ENCODE measurements around the gene DNAH11.
"Not testable (repeated sequence)": the region's sequence is repeated elsewhere in the genome, so short reads cannot be mapped to it uniquely, and the experiment has no call there.

The DNAH11 gene

DNA sequence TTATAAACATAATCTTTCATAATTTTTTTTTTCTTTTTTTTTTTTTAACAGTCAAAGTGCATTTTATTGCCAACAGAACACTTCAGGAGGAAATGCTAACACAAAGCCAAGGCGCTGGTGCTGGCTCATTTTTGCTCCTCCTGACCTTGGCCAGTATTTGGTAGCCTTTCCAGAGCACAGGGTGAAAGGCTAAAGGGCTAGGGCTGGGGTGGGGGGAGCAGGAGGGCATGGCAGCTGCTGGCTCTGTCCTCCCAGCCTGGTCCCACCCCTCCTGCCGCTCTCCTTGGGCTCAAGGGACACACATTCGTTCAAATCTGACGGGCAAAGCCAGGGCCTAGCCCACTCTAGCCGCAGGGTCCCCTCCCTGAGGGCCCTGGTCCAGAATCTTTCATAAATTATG is 148.3 kb downstream of the DNAH11 start:
- H3K27ac Mint-ChIP-seq; H3K27me3 Mint-ChIP-seq; H3K36me3 Mint-ChIP-seq (ENCODE audit: low read depth); H3K4me3 Mint-ChIP-seq; ATAC-seq; H3K9me3 Mint-ChIP-seq; DNase-seq; H3K4me1 Mint-ChIP-seq: not testable (repeated sequence)

DNA sequence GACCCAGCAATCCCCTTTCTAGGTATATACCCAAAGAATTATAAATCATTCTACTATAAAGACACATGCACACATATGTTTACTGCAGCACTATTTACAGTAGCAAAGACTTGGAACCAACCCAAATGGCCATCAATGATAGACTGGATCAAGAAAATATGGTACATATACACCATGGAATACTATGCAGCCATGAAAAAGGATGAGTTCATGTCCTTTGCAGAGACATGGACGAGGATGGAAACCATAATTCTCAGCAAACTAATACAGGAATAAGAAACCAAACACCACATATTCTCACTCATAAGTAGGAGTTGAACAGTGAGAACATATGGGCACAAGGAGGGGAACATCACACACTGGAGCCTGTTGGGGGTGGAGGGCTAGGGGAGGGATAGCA is 157.7 kb downstream of the DNAH11 start:
- not testable (repeated sequence) for H3K27me3 Mint-ChIP-seq; H3K4me1 Mint-ChIP-seq; DNase-seq; H3K36me3 Mint-ChIP-seq (ENCODE audit: low read depth); H3K4me3 Mint-ChIP-seq; H3K27ac Mint-ChIP-seq; ATAC-seq; H3K9me3 Mint-ChIP-seq

DNA sequence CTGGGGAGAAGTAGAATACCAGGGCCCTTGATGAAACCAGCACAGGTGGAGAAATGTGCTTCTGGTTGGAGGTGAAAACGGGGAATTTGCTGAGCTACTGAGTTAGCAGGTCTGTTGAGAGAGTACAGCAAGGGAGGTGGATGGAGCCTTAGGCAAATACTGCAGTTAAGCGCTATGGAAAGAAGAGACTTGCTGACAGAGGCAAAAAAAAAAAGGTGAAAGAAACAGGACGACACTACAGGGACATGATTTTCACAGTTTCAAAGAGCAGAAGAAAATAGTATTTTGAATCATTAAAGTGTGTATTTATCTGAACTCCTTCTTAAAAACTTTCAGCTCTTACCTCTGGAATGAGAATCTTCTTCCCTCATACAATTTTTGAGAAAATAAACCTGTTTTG is 159.5 kb downstream of the DNAH11 start:
- no peak for ATAC-seq

GRCh38 chr7:21704359-21704758 is 161.5 kb downstream of the DNAH11 start:
- no peaks in the 10 kb centered on the region for H3K4me1 Mint-ChIP-seq
- H3K4me3 Mint-ChIP-seq = no peak overlapping the region

More for the DNA sequence above, 159.5 kb downstream of the DNAH11 start:
- H3K4me3 Mint-ChIP-seq = no peak overlapping the region
- H3K27me3 Mint-ChIP-seq = peaks cover 4% of the 10 kb centered on the region
- no peaks in the 10 kb centered on the region for H3K4me1 Mint-ChIP-seq
- no peaks in the 10 kb centered on the region for H3K36me3 Mint-ChIP-seq (ENCODE audit: low read depth)
- no peak overlapping the region for H3K27ac Mint-ChIP-seq
- no peak for DNase-seq
- H3K9me3 Mint-ChIP-seq = no peaks in the 10 kb centered on the region

DNA sequence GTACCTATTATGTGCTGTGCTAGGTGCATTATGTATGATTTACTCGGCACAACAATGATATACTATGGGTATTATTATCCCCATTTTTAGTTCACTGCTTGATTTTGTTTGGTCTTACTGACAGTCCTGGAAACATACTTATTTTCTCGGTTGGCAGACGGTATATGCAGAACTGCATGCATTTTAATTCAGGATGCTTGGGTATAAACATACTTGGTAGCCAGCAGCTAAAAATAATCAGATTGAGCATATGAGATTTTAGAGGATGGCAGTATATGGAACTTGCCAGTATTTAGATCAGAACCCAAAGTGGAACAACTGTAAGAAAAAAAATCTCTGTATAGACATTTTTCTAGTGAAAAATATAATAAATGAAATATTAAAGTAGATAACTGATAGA is 163.3 kb downstream of the DNAH11 start:
- no peaks in the 10 kb centered on the region for H3K9me3 Mint-ChIP-seq
- H3K27me3 Mint-ChIP-seq = peaks cover 3% of the 10 kb centered on the region
- no peaks in the 10 kb centered on the region for H3K36me3 Mint-ChIP-seq (ENCODE audit: low read depth)
- no peak for ATAC-seq
- H3K4me3 Mint-ChIP-seq = no peak overlapping the region
- no peaks in the 10 kb centered on the region for H3K4me1 Mint-ChIP-seq
- H3K27ac Mint-ChIP-seq = no peak overlapping the region
- no peak for DNase-seq

More at GRCh38 chr7:21704359-21704758, 161.5 kb downstream of the DNAH11 start:
- no peak for DNase-seq
- no peak overlapping the region for H3K27ac Mint-ChIP-seq
- no peaks in the 10 kb centered on the region for H3K36me3 Mint-ChIP-seq (ENCODE audit: low read depth)
- peaks cover 7% of the 10 kb centered on the region for H3K27me3 Mint-ChIP-seq
- no peak for ATAC-seq
- H3K9me3 Mint-ChIP-seq = no peaks in the 10 kb centered on the region

- no peak overlapping the region for H3K27ac Mint-ChIP-seq
- H3K36me3 Mint-ChIP-seq (ENCODE audit: low read depth) = no peaks in the 10 kb centered on the region
- H3K27me3 Mint-ChIP-seq = peaks cover 3% of the 10 kb centered on the region
- ATAC-seq (no peak), DNase-seq (no peak)
- no peak overlapping the region for H3K4me3 Mint-ChIP-seq
- no peaks in the 10 kb centered on the region for H3K4me1 Mint-ChIP-seq
- no peaks in the 10 kb centered on the region for H3K9me3 Mint-ChIP-seq
These were observed 164.7 kb downstream of the DNAH11 start for GRCh38 chr7:21707566-21707965.

DNA sequence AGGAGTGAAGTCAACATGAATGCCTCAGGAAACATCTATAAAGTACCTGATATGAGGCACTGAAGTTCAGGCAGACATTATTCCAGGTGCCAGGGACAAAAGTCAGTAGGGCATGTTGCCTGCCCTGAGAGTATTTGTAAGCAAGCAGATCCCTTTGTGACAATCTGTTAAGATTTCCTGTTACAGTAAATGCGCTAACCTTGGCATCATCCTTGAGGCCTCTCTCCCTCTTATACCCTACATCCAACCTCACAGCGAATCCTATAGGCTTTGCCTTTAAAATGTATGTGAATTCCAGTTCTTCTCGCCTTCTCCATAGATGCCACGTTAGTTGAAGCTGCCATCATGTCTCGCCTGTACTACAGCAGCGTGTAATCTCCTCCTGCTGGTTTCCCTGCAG is 165.3 kb downstream of the DNAH11 start:
- no peak for ATAC-seq
- Mint-ChIP-seq H3K9me3 (no peaks in the 10 kb centered on the region), H3K4me3 (no peak overlapping the region), H3K27ac (no peak overlapping the region), H3K36me3 (ENCODE audit: low read depth) (no peaks in the 10 kb centered on the region), H3K27me3 (peaks cover 4% of the 10 kb centered on the region), H3K4me1 (no peaks in the 10 kb centered on the region)
- no peak for DNase-seq

DNA sequence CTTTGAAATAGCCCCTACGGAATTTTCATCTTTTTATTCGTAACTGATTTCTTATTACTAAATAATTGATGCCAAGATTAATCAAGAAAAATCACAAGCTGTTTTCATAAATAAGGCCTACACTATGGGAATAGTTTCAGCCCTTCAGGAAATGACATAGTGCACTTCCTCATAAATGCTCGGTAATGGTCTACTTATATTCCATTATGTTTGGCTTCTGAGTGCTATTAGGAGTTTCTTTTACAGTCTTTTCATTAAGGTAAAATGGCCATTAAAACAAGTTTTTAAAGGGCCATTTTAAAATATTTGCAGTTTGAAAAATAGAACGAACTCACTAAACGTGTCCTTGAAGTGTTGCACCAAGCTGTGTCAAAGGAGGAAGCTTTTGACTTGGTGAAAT is 174.5 kb downstream of the DNAH11 start:
- ATAC-seq (no peak), DNase-seq (no peak)
- Mint-ChIP-seq H3K4me3 (no peak overlapping the region), H3K9me3 (no peaks in the 10 kb centered on the region), H3K27ac (no peak overlapping the region), H3K27me3 (peaks cover 5% of the 10 kb centered on the region), H3K4me1 (no peaks in the 10 kb centered on the region), H3K36me3 (ENCODE audit: low read depth) (no peaks in the 10 kb centered on the region)

- DNase-seq = no peak
- Mint-ChIP-seq H3K27ac (no peak overlapping the region), H3K36me3 (ENCODE audit: low read depth) (no peaks in the 10 kb centered on the region), H3K27me3 (peaks cover 2% of the 10 kb centered on the region), H3K9me3 (no peaks in the 10 kb centered on the region), H3K4me3 (no peak overlapping the region), H3K4me1 (no peaks in the 10 kb centered on the region)
- no peak for ATAC-seq
These were observed 175.6 kb downstream of the DNAH11 start for GRCh38 chr7:21718391-21718790.

DNA sequence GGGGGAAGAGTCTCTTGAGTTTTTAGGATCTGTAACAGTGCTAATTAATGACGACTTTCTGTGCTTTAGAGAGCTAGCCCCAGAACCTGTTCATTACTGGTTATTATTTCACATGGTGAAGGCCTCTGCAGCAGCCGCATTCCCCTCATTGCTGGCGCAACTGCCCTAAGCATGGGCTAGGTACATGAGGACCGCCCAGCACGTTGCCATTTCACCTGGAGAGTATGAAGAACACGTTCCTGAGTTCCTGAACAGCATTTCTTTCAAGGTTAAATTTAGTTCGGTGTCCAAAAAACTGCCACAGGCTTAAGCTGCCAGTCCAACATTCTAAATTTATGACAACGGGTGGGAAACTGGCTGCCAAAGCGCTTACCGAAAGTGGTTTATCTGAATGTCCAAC is 177.0 kb downstream of the DNAH11 start:
- Mint-ChIP-seq H3K4me3 (no peak overlapping the region), H3K27me3 (no peaks in the 10 kb centered on the region), H3K9me3 (no peaks in the 10 kb centered on the region), H3K4me1 (no peaks in the 10 kb centered on the region), H3K27ac (no peak overlapping the region), H3K36me3 (ENCODE audit: low read depth) (no peaks in the 10 kb centered on the region)
- ATAC-seq (no peak), DNase-seq (no peak)

DNA sequence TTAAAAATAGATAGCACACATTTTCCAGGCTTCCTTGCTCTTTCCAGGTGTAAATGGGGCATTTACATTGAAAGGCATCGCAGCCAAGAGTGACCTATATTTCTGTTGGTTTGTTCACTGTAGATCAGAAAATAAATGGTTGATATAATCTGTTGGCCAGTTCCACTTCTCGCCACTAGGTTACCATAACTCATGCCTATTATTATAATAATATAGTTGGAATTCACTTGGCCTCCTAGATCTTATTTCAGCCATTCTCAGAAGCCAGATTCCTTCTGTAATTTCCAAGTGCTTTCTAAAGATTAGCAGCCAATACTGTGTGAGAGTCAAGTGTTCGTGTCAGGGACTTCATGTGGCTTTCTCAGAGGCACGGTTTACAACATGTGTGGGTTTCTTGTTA is 179.5 kb downstream of the DNAH11 start:
- no peaks in the 10 kb centered on the region for H3K9me3 Mint-ChIP-seq
- no peaks in the 10 kb centered on the region for H3K4me1 Mint-ChIP-seq

GRCh38 chr7:21724562-21724961 is 181.7 kb downstream of the DNAH11 start:
- H3K36me3 Mint-ChIP-seq (ENCODE audit: low read depth) = no peaks in the 10 kb centered on the region
- no peaks in the 10 kb centered on the region for H3K4me1 Mint-ChIP-seq
- no peaks in the 10 kb centered on the region for H3K27me3 Mint-ChIP-seq
- H3K4me3 Mint-ChIP-seq = no peak overlapping the region
- DNase-seq (no peak), ATAC-seq (no peak)
- no peak overlapping the region for H3K27ac Mint-ChIP-seq
- H3K9me3 Mint-ChIP-seq = no peaks in the 10 kb centered on the region

More for the DNA sequence above, 179.5 kb downstream of the DNAH11 start:
- ATAC-seq (no peak), DNase-seq (no peak)
- Mint-ChIP-seq H3K27ac (no peak overlapping the region), H3K36me3 (ENCODE audit: low read depth) (no peaks in the 10 kb centered on the region), H3K27me3 (no peaks in the 10 kb centered on the region), H3K4me3 (no peak overlapping the region)

- Mint-ChIP-seq H3K27ac (no peak overlapping the region), H3K4me1 (no peaks in the 10 kb centered on the region), H3K9me3 (no peaks in the 10 kb centered on the region), H3K36me3 (ENCODE audit: low read depth) (no peaks in the 10 kb centered on the region), H3K27me3 (no peaks in the 10 kb centered on the region), H3K4me3 (no peak overlapping the region)
- no peak for ATAC-seq
- DNase-seq = no peak
These were observed 187.6 kb downstream of the DNAH11 start for GRCh38 chr7:21730399-21730798.

GRCh38 chr7:21731977-21732376 is 189.1 kb downstream of the DNAH11 start:
- Mint-ChIP-seq H3K4me3 (no peak overlapping the region), H3K4me1 (no peaks in the 10 kb centered on the region), H3K36me3 (ENCODE audit: low read depth) (no peaks in the 10 kb centered on the region), H3K9me3 (no peaks in the 10 kb centered on the region), H3K27ac (no peak overlapping the region), H3K27me3 (no peaks in the 10 kb centered on the region)
- no peak for DNase-seq
- no peak for ATAC-seq

GRCh38 chr7:21732956-21733355 is 190.1 kb downstream of the DNAH11 start:
- not testable (repeated sequence) for H3K4me3 Mint-ChIP-seq; ATAC-seq; H3K9me3 Mint-ChIP-seq; H3K27me3 Mint-ChIP-seq; H3K27ac Mint-ChIP-seq; DNase-seq; H3K36me3 Mint-ChIP-seq (ENCODE audit: low read depth); H3K4me1 Mint-ChIP-seq

- no peaks in the 10 kb centered on the region for H3K36me3 Mint-ChIP-seq (ENCODE audit: low read depth)
- H3K4me1 Mint-ChIP-seq = no peaks in the 10 kb centered on the region
- no peaks in the 10 kb centered on the region for H3K9me3 Mint-ChIP-seq
- DNase-seq (no peak), ATAC-seq (no peak)
- no peak overlapping the region for H3K4me3 Mint-ChIP-seq
- H3K27ac Mint-ChIP-seq = no peak overlapping the region
- H3K27me3 Mint-ChIP-seq = no peaks in the 10 kb centered on the region
These were observed 191.0 kb downstream of the DNAH11 start for GRCh38 chr7:21733837-21734236.
